HepG2 (cell line): ENCODE results near the gene RGR. TPM values are rescaled to one million over a fixed set of nuclear protein-coding genes. Genes with fewer than 3 reads are reported as not detected.

Experiments
- ATAC-seq: fragments of 200-7000 bp; cut with Tn5 transposase; 3 replicates; pipeline ENCODE4 v1.9.1; 2020; ENCODE audit warnings: mild to moderate bottlenecking, moderate library complexity
- BruUV-seq: library from RNA; stranded (reverse); fragments of 400-500 nt; replicated peaks from 2 replicates; lab custom pipeline; 2021; lab: Mats Ljungman, UMichigan
- CTCF ChIA-PET: fragments of 300-600 bp; formaldehyde crosslinking; extraction: SDS; loops from one replicate; lab custom pipeline; 2021; ENCODE audit warnings: low total read pairs, inconsistent platforms, low intra/inter-chr PET ratio; lab: Yijun Ruan, JAX
- POLR2A ChIA-PET: fragments of 350-600 bp; sonication (Branson Sonifier 250); formaldehyde crosslinking; loops from one replicate; lab custom pipeline; 2020; ENCODE audit warnings: antibody characterized with exemption, inconsistent platforms; lab: Yijun Ruan, JAX
- DNase-seq: peaks from one replicate; pipeline ENCODE4 v3.0.0-alpha.2; 2015; ENCODE audit warnings: low spot score
- FAIRE-seq: peaks from 3 replicates; lab custom pipeline; 2011; peaks lifted over from hg19 to GRCh38; lab: Jason Lieb, UNC
- H2AFZ ChIP-seq: one replicate; pipeline ENCODE4 v1.6.1; 2011; ENCODE audit warnings: low read length, inconsistent platforms
- H3K27ac ChIP-seq: fragments of 300-600 bp; 3 replicates; pipeline ENCODE4 v1.8.0; 2011; ENCODE audit warnings: mixed run types, mild to moderate bottlenecking, mixed read lengths, low read length, inconsistent platforms; ENCODE audit not compliant: insufficient read depth; ENCODE audit errors: extremely low read length
- H3K27me3 ChIP-seq, 2 experiments: fragments of 200-600 bp in 1 of 2; 2 replicates in 1 of 2; 3 replicates in 1 of 2; pipeline versions ENCODE4 v1.6.0 to v1.8.0; 2011; ENCODE audit warnings: low read length in 2 of 2, mild to moderate bottlenecking in 2 of 2, moderate library complexity in 2 of 2, inconsistent platforms in 1 of 2; ENCODE audit not compliant: insufficient read depth in 2 of 2, control insufficient read depth in 1 of 2
- H3K36me3 ChIP-seq, 2 experiments: fragments of 200-600 bp in 1 of 2; replicated peaks in 1 of 2; 2 replicates in 1 of 2; 3 replicates in 1 of 2; pipeline versions ENCODE4 v1.5.1 to v1.8.0; 2011; ENCODE audit warnings: low read length in 2 of 2, inconsistent platforms in 1 of 2; ENCODE audit not compliant: insufficient read depth in 2 of 2, control insufficient read depth in 1 of 2
- H3K4me1 ChIP-seq: 2 replicates; pipeline ENCODE4 v1.5.1; 2012; ENCODE audit warnings: low read length, inconsistent platforms; ENCODE audit not compliant: insufficient read depth
- H3K4me2 ChIP-seq: 2 replicates; pipeline ENCODE4 v1.6.0; 2011; ENCODE audit warnings: low read depth, low read length, inconsistent platforms
- H3K4me3 ChIP-seq, 3 experiments: fragments of 200-600 bp in 1 of 3; sonication (generic), shearing (Covaris generic) in 1 of 3; replicated peaks in 1 of 3; 2 replicates each; pipeline ENCODE4 v1.5.1; 2011 to 2016; ENCODE audit warnings: low read length in 3 of 3, inconsistent platforms in 2 of 3, low read depth in 2 of 3, mild to moderate bottlenecking in 2 of 3, control low read depth in 1 of 3, mixed read lengths in 1 of 3; ENCODE audit not compliant: insufficient read depth in 1 of 3
- H3K79me2 ChIP-seq: one replicate; pipeline ENCODE4 v1.6.1; 2011; ENCODE audit warnings: low read length, inconsistent platforms; ENCODE audit not compliant: insufficient read depth
- H3K9ac ChIP-seq: 2 replicates; pipeline ENCODE4 v1.6.0; 2011; ENCODE audit warnings: mild to moderate bottlenecking, low read depth, low read length, inconsistent platforms; ENCODE audit not compliant: insufficient read depth
- H3K9me3 ChIP-seq: 2 replicates; pipeline ENCODE4 v1.5.1; 2012; ENCODE audit warnings: mild to moderate bottlenecking, low read length
- H4K20me1 ChIP-seq: 2 replicates; pipeline ENCODE4 v1.6.0; 2011; ENCODE audit warnings: inconsistent platforms, mild to moderate bottlenecking, low read length, moderate library complexity; ENCODE audit not compliant: insufficient read depth
- CHD2 ChIP-seq: IDR thresholded peaks from 2 replicates; pipeline ENCODE4 v1.6.1; 2011; ENCODE audit warnings: low read depth, low read length, improper control_type of control experiment
- ESRRA ChIP-seq: sonication (generic); formaldehyde crosslinking; IDR thresholded peaks from 2 replicates; pipeline ENCODE4 v1.5.1; 2020; ENCODE audit warnings: mild to moderate bottlenecking, low read depth, missing genetic modification reagents
- FIP1L1 ChIP-seq: fragments of 200-400 bp; formaldehyde crosslinking; IDR thresholded peaks from 2 replicates; pipeline ENCODE4 v1.6.1; 2018; ENCODE audit warnings: low read depth, mild to moderate bottlenecking, low read length, moderate library complexity, borderline replicate concordance; ENCODE audit not compliant: insufficient read depth
- FOXP4 ChIP-seq: sonication (generic); formaldehyde crosslinking; IDR thresholded peaks from 2 replicates; pipeline ENCODE4 v1.4.0; 2020; ENCODE audit warnings: missing genetic modification reagents
- ISX ChIP-seq: sonication (generic); formaldehyde crosslinking; conservative IDR thresholded peaks from 2 replicates; pipeline ENCODE4 v1.5.0; 2020; ENCODE audit warnings: missing genetic modification reagents
- MAX ChIP-seq: IDR thresholded peaks from 2 replicates; pipeline ENCODE4 v1.6.1; 2012; ENCODE audit warnings: inconsistent platforms
- MXD4 ChIP-seq: IDR thresholded peaks from 2 replicates; pipeline ENCODE4 v1.6.1; 2016; ENCODE audit warnings: mild to moderate bottlenecking, missing biosample characterization, missing genetic modification reagents
- ONECUT2 ChIP-seq: sonication (generic); formaldehyde crosslinking; IDR thresholded peaks from 2 replicates; pipeline ENCODE4 v1.4.0; 2020; ENCODE audit warnings: missing genetic modification reagents
- PHF8 ChIP-seq: sonication (generic); formaldehyde crosslinking; IDR thresholded peaks from 2 replicates; pipeline ENCODE4 v1.5.0; 2020; ENCODE audit warnings: missing genetic modification reagents
- PTBP1 ChIP-seq: fragments of 200-400 bp; formaldehyde crosslinking; IDR thresholded peaks from 2 replicates; pipeline ENCODE4 v1.6.1; 2018; ENCODE audit warnings: low read length, low read depth; ENCODE audit not compliant: poor library complexity, severe bottlenecking
- TOPORS ChIP-seq: sonication (generic); formaldehyde crosslinking; IDR thresholded peaks from 2 replicates; pipeline ENCODE4 v1.8.0; 2023; ENCODE audit warnings: mild to moderate bottlenecking, missing genetic modification reagents
- XRCC5 ChIP-seq: fragments of 200-400 bp; formaldehyde crosslinking; optimal IDR thresholded peaks from 2 replicates; pipeline ENCODE3; 2017; ENCODE audit warnings: mild to moderate bottlenecking, low read length
- ZBTB8A ChIP-seq: sonication (generic); formaldehyde crosslinking; IDR thresholded peaks from 2 replicates; pipeline ENCODE4 v1.4.0; 2020; ENCODE audit warnings: mild to moderate bottlenecking, low read depth, missing genetic modification reagents, borderline replicate concordance
- ZFP37 ChIP-seq: sonication (generic); formaldehyde crosslinking; IDR thresholded peaks from 2 replicates; pipeline ENCODE4 v1.4.0; 2020; ENCODE audit warnings: missing genetic modification reagents, borderline replicate concordance
- ZNF292 ChIP-seq: sonication (generic); formaldehyde crosslinking; IDR thresholded peaks from 2 replicates; pipeline ENCODE4 v1.8.1; 2022; ENCODE audit warnings: mild to moderate bottlenecking, low read depth, missing genetic modification reagents, borderline replicate concordance
- ZNF3 ChIP-seq: IDR thresholded peaks from 2 replicates; pipeline ENCODE4 v1.7.0; 2017; ENCODE audit warnings: inconsistent platforms
- WGBS: methylation state at CpG from one replicate; pipeline ENCODE4 v1.1.6; 2017; ENCODE audit warnings: low lambda C conversion rate; 5-methylcytosine and 5-hydroxymethylcytosine counted together
- in situ Hi-C: cut with HindIII; loops from 2 replicates; pipeline ENCODE4 v1.10.0; 2017; ENCODE audit warnings: low pct_unique_long_range_greater_than_20kb; ENCODE audit not compliant: extremely low pct_ligation_motif_present
- intact Hi-C: fragments of 100-400 bp; cut with micrococcal nuclease; formaldehyde crosslinking; loops from one replicate; pipeline ENCODE4 v1.10.0; 2022; ENCODE audit not compliant: unreplicated experiment
- polyA plus RNA-seq, 8 experiments: library from polyadenylated mRNA; depleted of rRNA in 3 of 8; stranded (reverse) in 7 of 8; unstranded in 1 of 8; fragments of >200 nt; fragmentation: Illumina TruSeq in 4 of 8; extraction: Trizol in 4 of 8; gene quantifications; 2 replicates each; pipeline versions ENCODE4 v1.2.1 to v1.2.3, GENCODE V29; 2011 to 2016; ENCODE audit warnings: low read depth in 4 of 8, missing spikeins in 1 of 8, mixed read lengths in 1 of 8; ENCODE audit not compliant: insufficient read depth in 1 of 8
- total RNA-seq, 5 experiments: library from RNA; depleted of rRNA; stranded (reverse); fragments of >200 nt; fragmentation: Illumina TruSeq; extraction: Trizol; gene quantifications; 2 replicates each; pipeline ENCODE4 v1.2.3, GENCODE V29; 2016; ENCODE audit warnings: low read depth in 1 of 5
- TF ChIP-seq, protein P1 (sequence below): sonication (generic); formaldehyde crosslinking; IDR thresholded peaks from 2 replicates; pipeline ENCODE4 v1.4.0; 2020; ENCODE audit warnings: missing genetic modification reagents

The RGR gene
- total and polyA plus RNA-seq, 2 of the 13 experiments (the other 11 are each of a cell fraction or from before 2014, with no cell fraction given) = 0.69 to 0.71 TPM

DNA sequence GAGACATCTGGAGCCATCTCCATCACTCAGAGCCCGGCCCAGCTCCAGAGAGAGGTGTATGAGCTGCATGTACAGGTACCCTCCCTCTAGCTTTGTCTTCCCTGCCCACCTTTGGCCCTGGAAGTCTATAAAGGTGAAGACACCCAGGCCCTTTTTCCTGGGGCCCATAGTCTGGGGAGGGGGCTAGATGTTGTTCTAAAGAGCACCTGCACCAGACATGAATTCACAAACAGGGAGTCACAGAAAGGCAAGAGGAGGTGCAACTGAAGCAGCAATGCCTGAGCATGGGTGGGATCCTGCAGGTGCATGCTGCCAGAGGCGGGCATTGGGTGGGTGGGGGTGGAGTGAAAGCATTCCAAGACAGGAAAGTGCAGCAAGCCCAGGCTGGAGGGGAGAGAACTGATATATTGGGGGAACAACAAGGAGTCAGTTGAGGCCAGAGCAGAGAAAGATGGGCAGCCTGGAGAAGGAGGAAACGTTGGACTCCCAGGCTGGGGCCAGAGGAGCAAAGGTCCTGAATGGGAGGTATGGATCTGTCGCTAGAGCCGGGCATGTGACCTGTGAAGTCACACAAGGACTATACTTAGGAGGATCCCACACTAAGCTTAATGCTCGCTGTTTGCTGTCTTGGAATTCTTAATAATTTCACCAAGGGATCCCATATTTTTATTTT is 38.9 kb upstream of the RGR start:
- H3K4me3 ChIP-seq = no peak overlapping the region
- WGBS = 7% methylated on average over 6 of the region's 6 CpGs
- in situ Hi-C loops (loop anchor here (5.0 kb wide), 1 partner anchor 74 kb away; no protein-coding TSS in a partner anchor), intact Hi-C loops (loop anchor here (1.0 kb wide), 3 partner anchors 58 to 130 kb away; no protein-coding TSS in a partner anchor)
- no peak overlapping the region for H3K27ac ChIP-seq
- H3K9ac ChIP-seq = no peak overlapping the region
- ATAC-seq (no peak), FAIRE-seq (no peak), DNase-seq (no peak)
- H3K36me3 ChIP-seq = no peaks in the 10 kb centered on the region
- CTCF ChIA-PET = interaction anchor here (1.2 to 3.7 kb wide), 2 partner anchors 80 to 179 kb away, joined by 4 to 22 read pairs; no protein-coding TSS in a partner anchor
- no peak overlapping the region for H3K4me2 ChIP-seq
- no peaks in the 10 kb centered on the region for H4K20me1 ChIP-seq
- H3K4me1 ChIP-seq = no peaks in the 10 kb centered on the region
- POLR2A ChIA-PET = no interaction called here
- no peak overlapping the region for H2AFZ ChIP-seq
- no peaks in the 10 kb centered on the region for H3K79me2 ChIP-seq
- peaks cover 1 to 13% of the 10 kb centered on the region in 2 experiments; a peak in 3 of 5 replicates for H3K27me3 ChIP-seq
- no TSS peak for BruUV-seq
- no peaks in the 10 kb centered on the region for H3K9me3 ChIP-seq
- no peak for TF ChIP-seq ZBTB8A
- TF ChIP-seq ESRRA (CRISPR knock-in tag) = no peak
- no peak for TF ChIP-seq MAX
- TF ChIP-seq CHD2 = no peak
- no peak for TF ChIP-seq ZNF3 (CRISPR knock-in tag)
- TF ChIP-seq, protein P1, sequence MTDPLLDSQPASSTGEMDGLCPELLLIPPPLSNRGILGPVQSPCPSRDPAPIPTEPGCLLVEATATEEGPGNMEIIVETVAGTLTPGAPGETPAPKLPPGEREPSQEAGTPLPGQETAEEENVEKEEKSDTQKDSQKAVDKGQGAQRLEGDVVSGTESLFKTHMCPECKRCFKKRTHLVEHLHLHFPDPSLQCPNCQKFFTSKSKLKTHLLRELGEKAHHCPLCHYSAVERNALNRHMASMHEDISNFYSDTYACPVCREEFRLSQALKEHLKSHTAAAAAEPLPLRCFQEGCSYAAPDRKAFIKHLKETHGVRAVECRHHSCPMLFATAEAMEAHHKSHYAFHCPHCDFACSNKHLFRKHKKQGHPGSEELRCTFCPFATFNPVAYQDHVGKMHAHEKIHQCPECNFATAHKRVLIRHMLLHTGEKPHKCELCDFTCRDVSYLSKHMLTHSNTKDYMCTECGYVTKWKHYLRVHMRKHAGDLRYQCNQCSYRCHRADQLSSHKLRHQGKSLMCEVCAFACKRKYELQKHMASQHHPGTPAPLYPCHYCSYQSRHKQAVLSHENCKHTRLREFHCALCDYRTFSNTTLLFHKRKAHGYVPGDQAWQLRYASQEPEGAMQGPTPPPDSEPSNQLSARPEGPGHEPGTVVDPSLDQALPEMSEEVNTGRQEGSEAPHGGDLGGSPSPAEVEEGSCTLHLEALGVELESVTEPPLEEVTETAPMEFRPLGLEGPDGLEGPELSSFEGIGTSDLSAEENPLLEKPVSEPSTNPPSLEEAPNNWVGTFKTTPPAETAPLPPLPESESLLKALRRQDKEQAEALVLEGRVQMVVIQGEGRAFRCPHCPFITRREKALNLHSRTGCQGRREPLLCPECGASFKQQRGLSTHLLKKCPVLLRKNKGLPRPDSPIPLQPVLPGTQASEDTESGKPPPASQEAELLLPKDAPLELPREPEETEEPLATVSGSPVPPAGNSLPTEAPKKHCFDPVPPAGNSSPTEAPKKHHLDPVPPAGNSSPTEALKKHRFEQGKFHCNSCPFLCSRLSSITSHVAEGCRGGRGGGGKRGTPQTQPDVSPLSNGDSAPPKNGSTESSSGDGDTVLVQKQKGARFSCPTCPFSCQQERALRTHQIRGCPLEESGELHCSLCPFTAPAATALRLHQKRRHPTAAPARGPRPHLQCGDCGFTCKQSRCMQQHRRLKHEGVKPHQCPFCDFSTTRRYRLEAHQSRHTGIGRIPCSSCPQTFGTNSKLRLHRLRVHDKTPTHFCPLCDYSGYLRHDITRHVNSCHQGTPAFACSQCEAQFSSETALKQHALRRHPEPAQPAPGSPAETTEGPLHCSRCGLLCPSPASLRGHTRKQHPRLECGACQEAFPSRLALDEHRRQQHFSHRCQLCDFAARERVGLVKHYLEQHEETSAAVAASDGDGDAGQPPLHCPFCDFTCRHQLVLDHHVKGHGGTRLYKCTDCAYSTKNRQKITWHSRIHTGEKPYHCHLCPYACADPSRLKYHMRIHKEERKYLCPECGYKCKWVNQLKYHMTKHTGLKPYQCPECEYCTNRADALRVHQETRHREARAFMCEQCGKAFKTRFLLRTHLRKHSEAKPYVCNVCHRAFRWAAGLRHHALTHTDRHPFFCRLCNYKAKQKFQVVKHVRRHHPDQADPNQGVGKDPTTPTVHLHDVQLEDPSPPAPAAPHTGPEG (CRISPR knock-in tag) = no peak
- no peak for TF ChIP-seq ONECUT2 (CRISPR knock-in tag)
- no peak for TF ChIP-seq TOPORS
- TF ChIP-seq ZNF292 (CRISPR knock-in tag) = no peak
- no peak for TF ChIP-seq MXD4
- TF ChIP-seq PHF8 (CRISPR knock-in tag) = no peak
- no peak for TF ChIP-seq PTBP1
- no peak for TF ChIP-seq ISX
- no peak for TF ChIP-seq FIP1L1
- TF ChIP-seq FOXP4 (CRISPR knock-in tag) = no peak
- TF ChIP-seq XRCC5 = no peak
- TF ChIP-seq ZFP37 (CRISPR knock-in tag) = no peak
